Gastroesophageal sphincter (tissue), 3 donors: ENCODE measurements around the gene A3GALT2.

Experiments
- EP300 ChIP-seq: sonication (generic); formaldehyde crosslinking; IDR thresholded peaks from one replicate; pipeline ENCODE4 v1.6.1; 2017; ENCODE audit warnings: antibody characterized with exemption, mild to moderate bottlenecking
- POLR2A ChIP-seq, 2 donors: fragments of 450-650 bp; IDR thresholded peaks; one replicate each; pipeline ENCODE4 v1.6.1; 2017; ENCODE audit warnings: antibody characterized with exemption in 2 of 2, mild to moderate bottlenecking in 2 of 2, moderate library complexity in 1 of 2
- POLR2AphosphoS5 ChIP-seq: sonication (generic); formaldehyde crosslinking; IDR thresholded peaks from one replicate; pipeline ENCODE4 v1.6.1; 2017; ENCODE audit warnings: antibody characterized with exemption
- TF ChIP-seq, protein P1 (sequence below), 4 experiments: fragments of 200-600 bp in 2 of 4; fragments of 450-650 bp in 2 of 4; sonication (generic) in 1 of 4; IDR thresholded peaks; one replicate each; pipeline ENCODE4 v1.5.1; 2017 to 2019; ENCODE audit warnings: antibody characterized with exemption in 4 of 4, mild to moderate bottlenecking in 2 of 4, moderate library complexity in 2 of 4

DNA sequence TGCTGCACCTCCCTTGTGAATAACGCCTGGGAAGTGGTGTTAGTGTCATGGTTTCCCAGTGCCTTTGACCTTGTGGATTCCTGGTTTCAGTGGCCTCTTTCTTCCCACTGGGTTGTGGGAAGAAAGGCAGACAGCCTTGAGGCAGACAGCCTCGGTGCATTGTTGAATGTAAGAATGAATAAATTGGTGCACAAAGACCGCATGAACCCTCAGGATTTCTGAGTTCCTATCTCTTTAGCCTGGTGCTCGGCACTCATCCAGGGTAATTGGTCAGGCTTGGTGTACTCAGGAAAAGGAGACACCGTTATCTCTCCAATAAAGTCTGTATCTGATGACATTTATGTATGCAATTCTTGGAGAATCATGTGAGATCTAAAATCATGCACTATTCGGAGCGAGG, 59.6 kb downstream of the A3GALT2 start:
- TF ChIP-seq POLR2A (IDR thresholded peaks at IDR 0.05) = no peak
- TF ChIP-seq, protein P1, sequence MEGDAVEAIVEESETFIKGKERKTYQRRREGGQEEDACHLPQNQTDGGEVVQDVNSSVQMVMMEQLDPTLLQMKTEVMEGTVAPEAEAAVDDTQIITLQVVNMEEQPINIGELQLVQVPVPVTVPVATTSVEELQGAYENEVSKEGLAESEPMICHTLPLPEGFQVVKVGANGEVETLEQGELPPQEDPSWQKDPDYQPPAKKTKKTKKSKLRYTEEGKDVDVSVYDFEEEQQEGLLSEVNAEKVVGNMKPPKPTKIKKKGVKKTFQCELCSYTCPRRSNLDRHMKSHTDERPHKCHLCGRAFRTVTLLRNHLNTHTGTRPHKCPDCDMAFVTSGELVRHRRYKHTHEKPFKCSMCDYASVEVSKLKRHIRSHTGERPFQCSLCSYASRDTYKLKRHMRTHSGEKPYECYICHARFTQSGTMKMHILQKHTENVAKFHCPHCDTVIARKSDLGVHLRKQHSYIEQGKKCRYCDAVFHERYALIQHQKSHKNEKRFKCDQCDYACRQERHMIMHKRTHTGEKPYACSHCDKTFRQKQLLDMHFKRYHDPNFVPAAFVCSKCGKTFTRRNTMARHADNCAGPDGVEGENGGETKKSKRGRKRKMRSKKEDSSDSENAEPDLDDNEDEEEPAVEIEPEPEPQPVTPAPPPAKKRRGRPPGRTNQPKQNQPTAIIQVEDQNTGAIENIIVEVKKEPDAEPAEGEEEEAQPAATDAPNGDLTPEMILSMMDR (IDR thresholded peaks at IDR 0.05) = no peak
- no peak for TF ChIP-seq POLR2AphosphoS5
- TF ChIP-seq EP300 = no peak
